Fibroblast of mammary gland (primary cell): ENCODE results near the gene KANK4.

Experiments used
- DNase-seq: peaks from one replicate; pipeline ENCODE4 v3.0.0-alpha.2; 2010; ENCODE audit warnings: low read depth
- H3K4me3 ChIP-seq: 2 replicates; pipeline ENCODE4 v1.5.1; 2011; ENCODE audit warnings: low read depth, mild to moderate bottlenecking, low read length, moderate library complexity; ENCODE audit not compliant: control insufficient read depth
- CTCF ChIP-seq: conservative IDR thresholded peaks from 2 replicates; pipeline ENCODE4 v1.5.1; 2011; ENCODE audit warnings: low read depth, low read length, inconsistent platforms; ENCODE audit not compliant: control insufficient read depth, insufficient read depth

Gene KANK4

GRCh38 chr1:62309906-62310305 lies 9.3 kb downstream of the KANK4 start:
- TF ChIP-seq CTCF, result no peak
- no peak for DNase-seq

GRCh38 chr1:62308606-62309005 lies 10.6 kb downstream of the KANK4 start:
- no peak for TF ChIP-seq CTCF
- DNase-seq, result no peak
- no peak overlapping the region for H3K4me3 ChIP-seq

More at GRCh38 chr1:62309906-62310305, 9.3 kb downstream of the KANK4 start:
- no peak overlapping the region for H3K4me3 ChIP-seq

GRCh38 chr1:62307895-62308492 lies 11.2 kb downstream of the KANK4 start:
- TF ChIP-seq CTCF, result no peak
- DNase-seq, result peak; percentile 18
- no peak overlapping the region for H3K4me3 ChIP-seq

- TF ChIP-seq CTCF, result no peak
- no peak overlapping the region for H3K4me3 ChIP-seq
- DNase-seq, result no peak
Observed at GRCh38 chr1:62307446-62307845, 11.8 kb downstream of the KANK4 start.

- no peak overlapping the region for H3K4me3 ChIP-seq
- no peak for TF ChIP-seq CTCF
- peak; percentile 21 for DNase-seq
Observed at GRCh38 chr1:62306065-62306464, 13.2 kb downstream of the KANK4 start.

- H3K4me3 ChIP-seq, result no peak overlapping the region
- no peak for TF ChIP-seq CTCF
- no peak for DNase-seq
Observed at GRCh38 chr1:62304975-62305374, 14.3 kb downstream of the KANK4 start.

GRCh38 chr1:62304515-62304914 lies 14.7 kb downstream of the KANK4 start:
- no peak for DNase-seq
- no peak for TF ChIP-seq CTCF
- H3K4me3 ChIP-seq, result no peak overlapping the region
